HTR-8/SVneo (cell line): ENCODE data around the gene SPRR3.

Source experiments
- DNase-seq: peaks from one replicate; pipeline ENCODE4 v3.0.0; 2011; ENCODE audit warnings: low spot score, mixed read lengths; ENCODE audit not compliant: insufficient read length
- FAIRE-seq: peaks from 2 replicates; lab custom pipeline; 2011; peaks lifted over from hg19 to GRCh38; lab: Jason Lieb, UNC

Gene SPRR3, protein sequence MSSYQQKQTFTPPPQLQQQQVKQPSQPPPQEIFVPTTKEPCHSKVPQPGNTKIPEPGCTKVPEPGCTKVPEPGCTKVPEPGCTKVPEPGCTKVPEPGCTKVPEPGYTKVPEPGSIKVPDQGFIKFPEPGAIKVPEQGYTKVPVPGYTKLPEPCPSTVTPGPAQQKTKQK

DNA sequence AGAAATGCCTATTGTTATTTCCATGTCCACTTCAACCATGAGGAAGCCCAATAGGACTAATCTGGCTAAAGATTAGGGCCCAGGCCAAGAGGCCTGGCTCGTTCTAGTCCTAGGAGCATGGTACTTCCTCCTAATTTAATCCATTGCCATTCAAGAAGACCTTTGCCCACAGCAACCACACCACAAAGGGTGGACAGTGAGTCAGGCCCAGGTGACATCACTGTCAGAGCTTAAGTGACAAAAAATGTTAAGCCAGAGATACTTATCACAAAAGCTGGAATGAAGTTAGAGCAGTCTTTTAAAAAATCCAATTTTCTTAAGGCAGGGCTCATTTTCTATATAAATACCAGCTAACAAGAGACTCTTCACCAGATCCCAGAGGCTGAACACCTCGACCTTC lies at the start of gene SPRR3:
TSS of gene SPRR3 (plus strand) at position 368 of the 400 bp plus-strand sequence. CDS start 1,272 bp downstream, outside the sequence.
- FAIRE-seq = no peak

DNA sequence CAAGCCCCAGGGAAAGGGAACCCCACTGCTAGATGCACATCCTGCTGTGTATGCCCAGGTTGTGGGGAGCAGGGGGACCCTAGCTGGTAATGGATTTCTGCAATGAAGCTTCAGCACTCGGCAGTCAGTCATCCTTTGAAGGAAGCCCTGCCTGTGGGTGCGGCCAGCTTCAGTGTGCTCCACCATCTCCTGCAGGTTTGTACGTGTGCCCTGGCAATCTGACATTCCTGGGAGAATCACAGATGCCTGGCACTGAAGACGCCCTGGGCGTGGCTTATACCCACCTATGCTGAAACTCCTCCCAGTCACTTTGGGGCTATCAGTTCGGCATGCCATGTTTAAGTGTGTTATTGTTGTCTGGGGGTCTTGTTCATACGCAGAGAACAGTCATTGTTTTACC lies 47.8 kb upstream of the SPRR3 start:
- FAIRE-seq (no peak), DNase-seq (no peak)

More for the DNA sequence above, at the start of gene SPRR3:
- no peak for DNase-seq

DNA sequence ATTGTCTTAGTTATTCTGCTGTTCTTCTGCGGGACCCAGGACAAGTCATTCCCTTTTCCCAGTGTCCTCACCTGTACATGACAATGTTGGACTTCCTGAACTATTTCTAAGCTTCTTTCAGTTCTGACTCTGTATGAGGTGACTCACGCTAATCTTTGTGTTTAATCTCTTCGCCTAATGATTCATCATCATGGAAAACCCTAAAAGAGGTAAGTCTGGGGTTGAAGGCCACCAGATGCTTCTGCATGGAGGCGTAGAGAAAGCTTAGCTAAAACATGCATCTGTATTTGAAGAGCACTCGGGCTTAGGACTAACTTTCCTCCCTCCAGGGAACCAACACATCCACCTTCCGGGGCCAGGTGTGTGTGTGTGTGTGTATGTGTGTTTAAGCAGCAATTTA lies 47.1 kb upstream of the SPRR3 start:
- FAIRE-seq = no peak
- no peak for DNase-seq

DNA sequence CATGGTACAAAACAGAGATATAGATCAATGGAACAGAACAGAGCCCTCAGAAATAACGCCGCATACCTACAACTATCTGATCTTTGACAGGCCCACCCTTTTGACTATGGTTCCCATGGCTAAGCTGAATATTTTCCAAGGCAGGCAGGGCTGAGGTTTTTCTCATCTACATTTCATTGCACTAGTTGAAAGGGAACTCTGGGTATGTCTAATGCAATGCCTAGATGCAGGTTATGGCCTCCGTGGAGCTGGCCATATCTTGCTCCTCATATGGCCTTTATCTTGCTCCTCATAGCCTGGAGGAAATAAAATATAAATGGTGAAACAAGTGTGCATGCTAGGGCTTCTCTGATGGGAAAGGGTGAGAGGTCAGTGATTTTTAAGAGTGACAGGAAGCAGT lies 44.0 kb upstream of the SPRR3 start:
- no peak for FAIRE-seq
- DNase-seq = no peak

DNA sequence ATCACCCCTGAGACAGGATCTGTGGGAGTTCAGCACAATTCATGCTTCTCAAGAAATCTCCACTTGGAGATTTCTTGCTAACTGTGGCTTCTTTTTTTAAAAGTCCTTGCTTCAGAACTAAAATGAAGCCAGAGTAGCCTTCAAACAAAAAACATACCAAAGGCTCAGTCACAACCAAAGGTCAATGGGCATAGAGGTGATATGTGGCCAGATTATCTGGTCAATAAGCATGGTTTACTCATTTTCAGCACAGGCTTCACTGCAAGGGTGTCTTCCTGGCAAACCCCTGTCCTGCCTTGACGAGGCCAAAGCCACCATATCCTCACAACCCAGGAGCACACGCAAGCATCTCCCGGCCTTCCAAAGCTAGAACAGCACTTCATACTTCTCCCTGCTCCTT lies 42.3 kb upstream of the SPRR3 start:
- DNase-seq = no peak
- no peak for FAIRE-seq

DNA sequence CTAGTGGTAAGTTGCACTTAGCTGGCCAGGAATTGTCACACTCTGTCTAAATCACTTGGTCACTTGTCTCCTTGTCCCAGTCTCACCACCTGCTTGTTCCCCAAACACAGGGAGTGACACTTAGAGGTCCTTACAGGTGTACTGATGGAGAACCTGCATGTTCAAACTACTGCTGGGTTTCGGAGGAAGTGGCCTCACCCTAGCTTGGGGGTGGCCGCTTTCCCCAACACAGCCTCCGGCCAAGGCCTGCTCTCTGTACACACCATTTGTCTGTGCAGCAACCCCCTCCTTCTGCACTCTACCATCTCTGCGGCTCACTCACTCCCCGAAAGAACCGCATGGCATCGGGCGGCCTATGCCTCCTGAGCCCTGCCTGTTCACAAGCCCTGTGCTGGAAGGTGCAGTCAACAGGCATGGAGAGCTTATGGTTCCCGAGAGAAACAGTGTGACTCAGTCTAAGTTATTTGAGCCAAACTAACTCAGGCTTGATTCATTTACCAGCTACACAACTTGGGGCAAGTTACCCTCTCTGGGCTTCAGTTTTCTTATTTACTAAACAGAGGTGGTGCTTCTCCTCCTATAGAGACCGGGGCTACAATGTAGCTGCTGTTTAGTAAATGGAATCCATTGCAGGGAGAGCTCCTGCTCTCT lies 41.6 kb upstream of the SPRR3 start:
- FAIRE-seq (no peak), DNase-seq (no peak)

DNA sequence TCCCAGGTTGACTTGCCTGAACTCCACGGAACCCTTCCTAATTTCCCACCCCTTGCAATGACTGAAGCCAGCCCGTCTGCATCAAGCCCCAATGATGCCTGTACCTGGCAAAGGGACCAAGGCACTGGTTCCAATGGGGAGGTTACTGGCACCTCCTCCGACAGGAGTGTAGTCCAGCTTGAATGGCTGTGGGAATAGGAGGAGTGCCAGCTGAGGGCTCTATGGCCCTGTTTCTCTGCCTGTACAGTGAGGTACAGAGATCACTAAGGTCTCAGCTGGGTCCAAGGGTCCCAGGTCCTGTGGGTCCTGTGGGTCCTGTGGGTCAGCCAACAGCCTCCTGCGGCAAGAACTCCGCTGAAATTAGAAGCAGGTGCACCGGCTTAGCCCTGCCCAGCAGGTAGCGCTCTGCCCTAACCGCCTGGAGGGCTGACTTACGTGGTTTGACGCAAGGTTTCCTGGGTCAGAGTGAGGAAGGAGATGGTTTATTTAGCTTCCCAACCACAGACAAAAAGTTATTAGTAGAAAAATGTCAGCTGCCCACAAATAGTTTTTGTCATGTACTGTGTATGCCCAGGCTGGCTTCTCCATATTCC lies 41.0 kb upstream of the SPRR3 start:
- no peak for DNase-seq
- FAIRE-seq = no peak

DNA sequence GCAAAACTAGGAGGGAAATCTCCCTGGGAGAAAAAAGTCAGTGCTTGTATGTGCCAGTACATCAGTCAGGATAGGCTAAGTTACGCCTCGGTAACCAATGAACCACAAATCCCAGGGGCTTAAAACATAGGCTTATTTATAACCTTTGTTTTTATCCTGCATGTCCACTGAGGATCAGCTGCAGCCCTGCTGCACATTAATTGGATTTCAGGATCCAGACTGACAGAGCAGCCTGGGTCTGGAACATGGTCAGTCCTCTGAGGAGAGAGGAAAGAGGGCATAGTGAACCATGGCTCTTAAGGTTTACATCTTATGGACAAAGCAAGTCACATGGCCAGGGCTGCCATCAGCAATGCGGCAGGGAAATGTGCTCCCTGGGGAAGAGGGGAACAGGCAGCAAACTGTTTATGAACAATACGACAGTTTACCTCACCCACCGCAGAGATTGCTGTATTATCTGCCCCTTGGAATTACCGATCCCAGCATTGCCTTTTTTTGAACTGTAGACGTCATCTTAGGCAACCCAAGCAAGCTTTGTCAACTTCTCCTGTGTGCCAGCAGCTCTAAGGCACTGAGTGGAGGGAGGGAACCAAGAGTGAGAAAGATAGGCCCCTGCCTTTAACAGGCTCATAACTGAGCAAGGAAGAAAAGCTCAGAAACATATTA lies 40.2 kb upstream of the SPRR3 start:
- FAIRE-seq (no peak), DNase-seq (no peak)

DNA sequence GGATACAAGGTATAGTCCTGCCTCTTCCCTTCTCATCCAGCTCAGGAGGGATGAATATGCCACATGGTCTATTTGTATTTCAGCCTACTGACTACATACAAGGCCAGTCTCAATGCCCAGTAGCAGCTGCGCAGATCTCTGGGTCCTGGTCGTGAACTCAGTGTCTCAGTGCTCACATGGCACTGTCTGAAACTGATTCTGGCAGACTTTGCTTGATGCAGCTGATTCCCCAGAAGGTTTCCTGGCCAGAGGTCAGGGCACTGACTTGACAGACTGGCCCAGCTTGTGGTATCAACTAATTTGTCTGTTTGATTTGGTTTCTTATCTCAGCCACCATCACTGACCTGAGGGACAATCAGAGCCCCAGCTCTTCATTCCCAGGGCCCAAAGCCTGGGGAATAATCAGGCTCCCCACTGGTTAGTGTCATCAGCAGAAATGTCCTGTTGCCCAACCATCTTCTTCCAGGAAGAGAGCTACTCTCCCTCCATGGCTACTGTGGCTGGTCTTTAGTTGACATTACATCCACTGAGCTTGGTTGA lies 38.6 kb upstream of the SPRR3 start:
- no peak for FAIRE-seq

DNA sequence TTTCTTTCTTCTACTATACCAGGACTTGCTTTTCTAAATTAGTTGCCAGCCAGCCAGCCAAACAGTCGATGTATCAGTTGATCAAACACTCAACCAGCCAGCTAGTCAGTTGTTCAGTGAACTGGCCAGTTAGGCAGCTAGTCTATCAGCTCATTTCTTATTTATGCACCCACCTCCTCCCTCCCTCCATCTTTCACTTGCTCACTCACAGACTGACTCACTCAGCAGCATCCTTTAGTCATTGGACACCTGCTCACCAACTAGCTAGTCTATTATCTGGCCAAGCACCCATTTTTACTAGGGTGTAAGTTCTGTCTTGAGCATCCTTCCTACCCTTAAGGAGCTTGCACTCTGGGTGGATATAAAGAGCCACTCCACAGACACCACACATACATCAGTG lies 37.0 kb upstream of the SPRR3 start:
- DNase-seq = no peak
- FAIRE-seq = no peak

More for the DNA sequence above, 38.6 kb upstream of the SPRR3 start:
- DNase-seq = no peak

DNA sequence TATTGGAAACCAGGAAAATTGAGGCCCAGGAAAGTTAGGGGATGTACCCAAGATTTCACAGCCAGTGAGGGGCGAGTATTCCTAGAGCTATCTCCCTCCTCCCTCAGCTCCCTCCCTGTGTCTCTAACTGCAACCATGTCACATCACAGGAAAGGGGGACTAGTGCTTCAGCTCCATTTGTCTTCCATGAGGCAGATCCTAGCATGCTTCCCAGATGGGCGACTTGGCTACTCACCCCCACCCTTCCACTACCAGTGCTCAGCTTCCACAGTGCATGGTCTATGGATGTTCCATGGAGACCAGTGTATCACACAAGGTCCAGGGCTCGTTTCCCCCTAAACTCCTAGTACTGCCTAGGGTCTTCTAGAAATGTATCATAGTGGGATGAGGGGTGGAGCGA lies 35.7 kb upstream of the SPRR3 start:
- no peak for FAIRE-seq

DNA sequence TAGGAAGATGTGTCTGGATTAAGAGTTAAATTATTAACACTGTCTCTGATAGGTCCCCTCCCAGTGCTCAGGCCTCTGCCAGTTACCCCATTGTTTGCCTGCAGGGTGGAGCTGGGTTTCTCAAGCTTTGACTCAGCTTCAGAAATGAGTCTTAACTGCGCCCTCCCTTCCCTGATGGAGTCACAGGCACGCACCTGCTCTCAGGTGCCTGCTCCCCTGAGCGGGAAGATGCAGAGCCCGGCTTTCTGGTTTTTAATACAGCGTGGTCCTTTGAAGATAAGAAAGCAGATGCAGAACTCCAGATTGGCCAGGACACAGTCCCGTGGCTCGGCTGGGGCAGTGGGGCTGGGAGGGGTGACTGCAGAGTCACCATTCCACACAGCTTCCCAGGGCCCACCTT lies 34.3 kb upstream of the SPRR3 start:
- DNase-seq (no peak), FAIRE-seq (no peak)

More for the DNA sequence above, 35.7 kb upstream of the SPRR3 start:
- no peak for DNase-seq

DNA sequence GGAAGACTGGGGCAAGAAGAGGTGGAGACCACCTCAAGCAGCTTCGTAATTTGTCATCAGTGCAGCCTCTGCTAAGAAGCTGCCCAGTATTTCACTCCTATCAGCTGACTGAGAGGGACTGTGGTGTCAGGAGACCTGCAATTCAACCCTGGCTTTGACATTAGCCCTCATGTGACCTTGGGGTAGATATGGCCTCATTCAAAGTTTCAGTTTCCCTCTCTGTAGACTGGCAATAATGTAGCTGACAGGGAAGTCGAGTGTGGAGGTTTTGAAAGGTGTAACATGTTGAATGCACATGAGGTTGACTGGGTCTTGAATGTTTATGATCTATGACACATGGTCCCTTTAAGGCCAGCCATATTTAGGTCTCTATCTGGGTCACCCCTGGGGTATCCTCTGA lies 33.3 kb upstream of the SPRR3 start:
- DNase-seq (no peak), FAIRE-seq (no peak)

DNA sequence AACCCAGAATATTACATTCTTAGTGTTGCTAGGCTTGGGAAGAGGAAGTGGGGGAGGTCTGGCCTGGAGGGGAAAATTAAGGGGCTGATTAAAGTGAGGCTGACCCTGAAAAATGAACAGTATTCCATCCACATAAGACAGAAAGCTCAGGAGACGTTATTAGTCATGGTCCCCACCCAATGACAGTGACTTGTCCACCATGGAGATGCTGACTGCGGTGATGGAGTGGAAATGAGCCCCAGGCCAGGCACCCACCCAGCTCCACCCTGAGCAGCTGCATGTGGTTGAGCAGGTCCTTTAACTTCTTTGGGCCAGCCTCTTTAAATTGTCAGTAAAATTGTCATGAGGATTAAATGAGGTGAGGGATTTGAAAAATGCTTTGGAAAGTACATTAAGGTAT lies 32.5 kb upstream of the SPRR3 start:
- DNase-seq = no peak
- no peak for FAIRE-seq

DNA sequence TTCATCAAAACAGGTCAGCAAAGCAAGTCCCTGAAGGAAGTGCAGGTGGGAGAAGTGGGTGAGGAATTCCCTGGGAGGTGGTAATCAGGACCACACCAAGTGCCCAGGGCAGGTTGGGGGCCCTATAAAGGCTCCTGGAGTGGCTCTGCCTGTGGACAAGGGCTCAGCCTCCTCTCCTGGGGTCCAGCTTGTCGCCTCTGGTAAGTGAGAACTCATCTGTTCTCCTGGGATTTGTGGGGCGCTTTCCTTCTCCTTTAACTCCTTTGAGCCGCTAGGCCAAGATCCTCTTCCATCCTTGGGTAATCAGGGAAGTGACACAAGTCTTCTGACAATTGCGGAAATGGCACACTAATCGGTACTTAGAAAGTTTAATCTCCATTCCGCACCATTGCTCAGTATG lies 31.1 kb upstream of the SPRR3 start, which contains the start of gene SPRR4:
TSS of gene SPRR4 (plus strand) at position 154 of the 400 bp plus-strand sequence. CDS start 1,243 bp downstream, outside the sequence.
- no peak for DNase-seq
- FAIRE-seq = no peak

DNA sequence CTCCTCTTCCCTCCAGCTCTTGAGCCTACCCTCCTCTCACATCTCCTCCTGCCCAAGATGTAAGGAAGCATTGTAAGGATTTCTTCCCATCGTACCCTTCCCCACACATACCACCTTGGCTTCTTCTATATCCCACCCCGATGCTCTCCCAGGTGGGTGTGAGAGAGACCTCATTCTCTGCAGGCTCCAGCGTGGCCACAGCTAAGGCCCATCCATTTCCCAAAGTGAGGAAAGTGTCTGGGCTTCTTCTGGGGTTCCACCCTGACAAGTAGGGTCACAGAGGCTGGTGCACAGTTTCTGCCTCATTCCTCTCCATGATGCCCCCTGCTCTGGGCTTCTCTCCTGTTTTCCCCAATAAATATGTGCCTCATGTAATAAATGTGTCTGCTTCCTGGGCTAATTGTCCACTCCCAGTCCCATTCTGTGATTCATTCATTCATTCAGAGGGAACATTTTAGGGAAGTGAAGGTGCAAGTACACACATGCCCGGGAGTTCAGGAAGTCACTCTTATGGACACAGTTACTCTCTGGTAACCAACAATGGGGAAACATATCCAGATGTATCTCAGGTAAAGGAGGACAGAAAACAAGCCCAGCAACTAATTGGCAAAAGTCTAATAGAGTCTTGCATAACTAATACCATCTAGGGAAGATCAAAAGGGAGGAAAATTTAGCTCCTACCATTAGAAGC lies 29.2 kb upstream of the SPRR3 start:
- FAIRE-seq (no peak), DNase-seq (no peak)

DNA sequence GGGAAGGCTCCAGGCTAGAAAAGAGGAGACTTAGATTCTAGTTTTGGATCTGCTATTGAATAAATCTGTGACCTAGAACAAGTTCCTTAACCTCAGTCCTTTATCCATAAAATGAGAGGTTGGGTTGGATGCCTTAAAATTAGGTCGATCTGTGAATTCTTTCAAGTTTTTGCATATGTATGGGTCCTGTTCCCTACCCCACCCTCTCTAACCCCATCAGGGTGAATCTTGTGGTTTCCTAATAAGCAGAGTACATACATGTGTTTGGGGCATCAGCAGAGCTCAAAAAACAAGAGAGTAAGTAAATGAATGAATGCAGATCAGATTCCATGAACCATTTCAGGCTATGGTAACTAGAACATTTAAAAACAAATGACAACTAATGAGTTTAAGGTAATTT lies 24.9 kb upstream of the SPRR3 start:
- no peak for DNase-seq
- no peak for FAIRE-seq

DNA sequence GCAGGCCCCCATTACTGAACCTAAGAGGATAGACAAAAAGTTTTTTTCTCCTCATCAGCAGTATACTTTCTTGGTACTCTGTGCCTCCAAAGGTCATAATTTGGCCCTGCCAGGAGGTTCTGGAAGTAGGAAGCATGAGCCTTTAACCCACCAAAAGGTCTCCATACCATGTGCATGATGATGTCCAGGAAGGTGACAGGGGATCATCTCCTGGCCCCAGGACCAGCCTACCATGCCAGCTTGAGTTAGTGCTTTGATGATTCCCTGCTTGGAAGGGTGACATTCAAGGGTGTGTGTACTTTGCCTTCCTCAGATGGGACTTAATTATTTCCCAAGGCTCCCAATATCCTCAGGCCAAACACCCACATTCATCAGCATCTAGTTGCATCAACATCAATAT lies 23.9 kb upstream of the SPRR3 start:
- no peak for DNase-seq
- no peak for FAIRE-seq

DNA sequence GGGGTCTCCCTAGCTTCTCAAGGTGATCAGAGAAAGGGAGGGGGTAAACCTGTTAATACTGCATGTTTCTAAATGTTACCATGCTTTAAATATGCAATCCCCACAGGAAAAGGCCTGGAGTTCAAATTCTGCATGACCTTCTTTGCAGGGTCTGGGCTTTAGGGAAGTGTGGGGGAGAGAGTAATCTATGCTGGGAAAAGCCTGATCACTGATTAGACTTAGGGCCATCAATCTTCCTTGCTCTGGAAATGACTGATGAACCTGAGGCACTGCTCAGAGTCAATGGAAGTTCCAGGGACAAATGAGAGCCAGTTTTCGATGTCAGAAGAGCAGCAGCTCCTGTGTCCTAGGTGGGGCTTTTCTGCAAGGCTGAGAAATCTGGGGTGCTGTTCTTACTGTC lies 20.9 kb upstream of the SPRR3 start:
- DNase-seq (no peak), FAIRE-seq (no peak)

DNA sequence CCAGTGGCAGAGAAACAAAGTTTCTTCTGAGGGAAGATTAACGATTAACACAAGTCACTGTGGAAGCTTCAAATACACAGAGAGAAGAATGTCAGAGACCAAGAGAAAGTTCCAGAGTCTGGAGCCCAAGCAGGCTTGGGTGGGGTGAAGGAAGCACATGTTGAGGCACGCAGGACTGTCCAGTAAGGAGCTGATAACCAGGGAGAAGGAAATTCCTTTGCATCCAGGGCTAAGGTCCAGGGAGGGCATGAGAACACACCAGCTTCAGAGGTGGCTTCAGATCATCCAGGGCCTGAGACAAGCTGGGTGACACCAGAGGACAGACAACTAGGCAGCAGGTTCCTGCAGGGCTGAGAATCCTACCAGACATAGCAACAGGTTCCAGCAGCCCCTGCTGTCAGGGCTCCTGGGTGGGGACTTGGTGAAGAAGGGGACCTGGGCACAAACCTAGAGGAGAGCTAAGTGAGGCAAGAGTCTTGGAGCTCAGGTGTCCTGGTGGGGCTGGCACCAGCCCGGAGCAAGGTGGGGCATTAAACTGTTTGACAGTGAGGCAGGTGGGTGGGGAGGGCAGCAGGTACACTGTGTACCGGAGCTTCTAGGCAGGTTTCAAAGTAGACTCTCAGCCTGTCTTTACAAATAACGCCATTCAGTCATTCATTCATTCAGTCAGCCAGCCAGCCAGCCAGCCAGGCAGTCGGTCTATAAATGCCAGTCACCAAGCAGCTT lies 20.2 kb upstream of the SPRR3 start:
- FAIRE-seq (no peak), DNase-seq (no peak)
